Ramos (cell line): Measurements from ENCODE around the gene SRGAP3.

Experiments
- in situ Hi-C: fragments of 300-500 bp; cut with MboI; formaldehyde crosslinking; loops from one replicate; pipeline ENCODE4 v1.14.3; 2022; ENCODE audit warnings: low sequenced_read_pairs; ENCODE audit not compliant: unreplicated experiment

The SRGAP3 gene

DNA sequence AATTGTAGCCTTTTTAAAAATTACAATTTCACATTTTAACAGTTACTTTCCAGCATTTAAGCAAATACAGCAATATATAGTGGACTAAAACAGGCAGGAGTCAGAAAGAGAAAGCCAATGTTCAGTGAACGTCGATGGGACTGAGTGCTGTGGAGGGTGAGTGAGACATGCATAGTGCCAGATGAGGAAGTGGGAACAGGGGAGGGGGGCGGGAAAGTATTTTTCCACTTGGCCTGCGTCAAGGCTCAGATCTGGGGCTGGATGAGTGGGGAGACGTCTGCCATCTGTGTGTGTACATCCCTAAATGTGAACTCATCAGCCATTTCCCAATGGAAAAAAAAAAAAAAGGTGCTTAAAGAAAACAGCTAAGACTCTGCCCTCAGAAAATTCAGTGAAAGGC lies 266.9 kb downstream of the SRGAP3 start:
- in situ Hi-C loops = no loop called here

DNA sequence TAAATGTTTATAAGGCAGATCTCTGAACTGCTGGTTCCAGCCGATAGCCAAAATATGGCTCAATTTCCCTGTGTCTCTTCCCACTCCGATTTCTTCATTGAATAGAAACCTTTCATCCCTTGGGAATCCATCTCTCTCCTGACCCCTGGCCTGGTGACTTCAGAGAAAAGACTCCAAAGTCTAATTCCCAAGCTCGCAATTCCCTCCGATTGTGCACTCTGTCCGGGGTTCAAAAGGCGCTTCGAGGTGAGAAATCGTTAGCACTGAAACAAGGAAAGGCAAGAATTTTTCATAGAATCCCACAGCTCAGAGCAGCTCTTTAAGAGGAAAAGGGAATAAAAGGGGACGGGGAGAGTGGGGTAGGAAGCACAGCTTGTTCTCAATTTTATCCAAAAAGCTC lies 267.7 kb downstream of the SRGAP3 start:
- in situ Hi-C loops = no loop called here

DNA sequence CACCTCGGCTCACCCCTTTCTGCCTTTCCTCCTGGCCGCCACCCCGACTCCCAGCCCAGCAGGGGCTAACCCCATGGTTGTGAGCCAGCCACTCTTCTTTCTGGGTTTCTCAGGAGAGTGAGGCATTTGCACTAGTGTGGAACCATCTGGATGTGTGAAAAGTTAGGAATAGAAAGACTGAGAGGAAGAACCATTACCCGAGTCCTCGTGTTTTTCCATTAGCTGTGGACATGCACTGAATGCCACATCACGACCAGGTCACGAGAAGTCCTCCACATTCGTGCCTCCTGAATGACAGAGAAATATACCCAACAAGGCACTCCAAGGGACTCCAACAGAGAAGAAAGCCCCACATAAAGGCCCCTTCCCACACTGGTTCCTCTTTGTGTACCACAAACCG lies 268.1 kb downstream of the SRGAP3 start:
- in situ Hi-C loops = no loop called here

DNA sequence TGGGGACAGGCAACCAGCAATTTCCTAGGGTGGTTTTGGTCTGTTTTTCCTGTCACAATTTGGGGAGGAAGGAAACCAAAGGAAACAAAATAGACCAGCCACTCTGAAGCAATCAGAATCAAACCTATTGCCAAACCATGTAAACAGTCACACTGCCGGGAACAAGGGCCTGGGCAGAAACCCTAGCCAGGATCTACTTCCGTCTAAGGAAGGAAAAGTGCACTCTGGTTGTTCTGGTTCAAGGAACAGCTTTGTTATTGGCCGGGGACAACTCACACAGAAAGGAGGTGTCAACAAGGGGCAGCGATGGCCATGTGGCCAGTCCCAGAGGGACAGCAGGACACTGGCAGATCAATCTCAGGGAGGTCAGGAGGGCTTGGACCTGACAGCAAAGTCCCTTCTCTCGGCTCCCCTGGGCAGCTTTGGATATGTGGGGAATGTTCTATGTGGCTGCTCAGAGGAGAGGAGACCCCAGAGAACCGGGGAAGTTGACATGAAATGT lies 268.6 kb downstream of the SRGAP3 start:
- in situ Hi-C loops = no loop called here

DNA sequence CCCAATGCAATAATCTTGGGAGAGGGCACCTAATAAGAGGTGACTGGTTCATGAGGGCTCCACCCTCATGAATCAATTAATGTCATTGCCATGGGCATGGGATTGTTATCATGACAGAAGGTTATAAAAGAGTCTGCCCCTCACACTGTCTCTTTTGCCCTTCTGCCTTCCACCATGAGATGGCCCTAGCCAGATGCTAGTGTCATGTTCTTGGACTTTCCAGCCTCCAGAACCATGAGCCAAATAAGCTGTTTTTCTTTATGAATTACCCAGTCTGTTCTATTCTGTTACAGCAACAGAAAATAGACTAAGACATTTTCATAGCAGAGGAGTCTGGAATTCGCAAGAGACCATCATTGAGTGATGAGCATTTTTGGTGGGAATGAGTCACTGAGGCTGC lies 270.2 kb downstream of the SRGAP3 start:
- in situ Hi-C loops = loop anchor here (10.0 kb wide), 1 partner anchor 86 kb away; no protein-coding TSS in a partner anchor

DNA sequence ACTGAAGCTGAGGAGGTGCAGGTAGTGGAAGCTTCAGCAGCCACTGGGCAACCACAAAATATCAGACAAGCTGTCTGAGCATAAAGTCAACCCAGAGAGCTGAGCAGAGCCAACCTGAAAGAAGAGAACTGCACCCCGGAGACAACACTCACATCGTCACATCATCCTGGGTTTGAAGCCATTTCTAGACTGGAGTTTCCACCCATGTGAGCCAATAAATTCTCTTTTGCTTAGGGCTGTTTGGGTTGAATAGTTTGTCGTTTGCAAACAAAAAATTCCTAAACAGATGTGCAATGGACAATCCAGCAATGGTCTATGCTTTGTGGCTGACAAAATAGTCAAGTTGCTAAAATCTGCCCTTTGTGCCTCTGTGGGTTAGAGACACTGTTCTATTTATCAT lies 270.9 kb downstream of the SRGAP3 start:
- in situ Hi-C loops = loop anchor here (10.0 kb wide), 1 partner anchor 86 kb away; no protein-coding TSS in a partner anchor

DNA sequence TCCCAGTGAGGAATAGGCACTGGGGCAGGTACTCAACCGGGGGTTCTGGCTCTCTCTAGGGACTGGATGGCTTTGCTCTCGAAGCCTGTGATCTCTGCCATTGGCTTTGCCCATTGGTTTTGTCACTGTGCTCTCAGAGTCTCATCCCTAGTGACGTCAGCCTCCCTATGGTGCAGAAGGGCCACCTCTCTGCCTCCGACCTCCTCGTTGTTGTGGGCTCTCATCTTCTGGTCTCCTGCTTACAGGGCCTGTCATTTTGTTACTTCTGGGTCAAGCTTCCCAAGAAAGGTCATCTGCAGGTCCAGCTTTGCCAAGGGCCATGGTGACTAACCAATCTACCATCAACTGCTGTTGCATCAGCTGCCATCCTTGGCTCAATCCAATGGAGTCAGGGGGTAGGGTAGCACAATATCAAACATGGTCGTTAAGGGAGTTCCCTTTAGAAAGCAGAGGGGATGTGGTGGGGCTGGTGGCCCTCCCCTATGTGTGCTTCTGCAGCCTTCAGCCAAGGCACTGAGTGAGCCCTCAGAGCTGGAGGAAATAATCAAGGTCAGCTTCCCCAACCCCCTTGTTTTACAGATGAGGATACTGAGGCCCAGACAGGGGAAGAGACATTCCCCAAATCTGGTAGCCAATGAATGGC lies 272.8 kb downstream of the SRGAP3 start:
- in situ Hi-C loops = loop anchor here (10.0 kb wide), 1 partner anchor 88 kb away; no protein-coding TSS in a partner anchor

DNA sequence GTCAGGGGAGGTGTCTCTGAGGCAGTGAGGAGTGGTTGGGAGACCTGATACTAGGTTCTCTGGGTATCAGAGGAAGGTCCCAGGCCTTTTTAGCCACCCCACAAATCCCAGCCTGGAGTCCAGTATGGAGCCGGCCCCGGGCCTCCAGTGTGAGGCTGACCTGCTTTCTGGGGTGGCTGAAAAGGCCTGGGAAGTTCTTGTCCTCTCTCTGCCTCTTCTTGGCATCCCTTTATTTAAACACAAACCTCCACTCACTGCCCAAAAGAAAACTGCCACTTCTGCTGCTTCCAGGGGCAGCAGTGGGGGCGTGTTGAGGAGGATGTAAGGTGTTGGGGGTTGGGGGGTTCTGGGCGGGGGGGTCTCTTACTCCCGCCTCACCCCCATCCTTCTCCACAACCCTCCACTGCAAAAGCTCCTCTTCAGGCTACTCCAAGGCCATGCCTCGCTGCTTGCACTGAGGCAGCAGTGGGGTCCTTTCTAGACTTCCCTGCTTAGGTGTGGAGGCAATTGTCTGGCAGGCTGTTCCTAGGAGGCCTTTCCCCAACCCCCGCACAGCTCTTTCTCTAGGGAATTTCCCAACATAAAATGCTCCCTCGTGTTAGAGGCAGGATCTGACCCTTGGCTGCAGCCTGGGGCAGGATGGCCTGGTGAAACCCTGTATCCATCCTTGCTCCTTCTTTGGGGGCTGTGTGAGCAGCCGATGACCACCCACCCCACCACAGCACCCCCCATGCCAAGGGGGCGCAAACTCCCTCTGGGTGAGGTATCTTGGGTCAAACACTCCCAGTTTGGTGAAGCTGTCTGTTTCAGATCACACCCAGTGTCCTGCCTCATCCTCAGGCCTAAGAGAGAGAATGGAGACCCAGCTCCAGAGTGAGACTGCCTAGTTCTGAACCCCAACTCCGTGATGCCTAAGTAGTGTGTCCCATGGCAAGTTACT lies 274.1 kb downstream of the SRGAP3 start:
- in situ Hi-C loops = loop anchor here (10.0 kb wide), 1 partner anchor 89 kb away; no protein-coding TSS in a partner anchor

DNA sequence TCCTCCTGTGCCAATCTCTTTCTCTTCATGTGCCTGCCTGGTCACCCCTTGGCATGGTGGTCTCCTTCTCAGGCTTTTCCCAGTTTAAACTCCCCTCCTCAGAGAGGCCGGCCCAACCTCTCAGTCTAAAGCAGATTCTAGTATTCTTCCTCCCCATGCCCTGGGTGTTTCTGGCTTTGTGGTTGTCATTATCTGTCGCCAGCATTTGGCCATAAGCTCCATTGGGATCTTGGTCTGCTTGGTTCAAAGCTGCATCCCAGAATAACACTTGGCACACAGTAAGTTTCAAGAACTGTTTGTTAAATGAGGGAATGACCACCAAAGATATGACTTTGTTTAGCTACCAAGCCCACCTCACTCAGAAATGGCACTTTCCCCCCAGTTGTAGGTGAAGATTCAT lies 275.0 kb downstream of the SRGAP3 start:
- in situ Hi-C loops = loop anchor here (5.0 to 10.0 kb wide), 2 partner anchors 90 to 328 kb away; no protein-coding TSS in a partner anchor

DNA sequence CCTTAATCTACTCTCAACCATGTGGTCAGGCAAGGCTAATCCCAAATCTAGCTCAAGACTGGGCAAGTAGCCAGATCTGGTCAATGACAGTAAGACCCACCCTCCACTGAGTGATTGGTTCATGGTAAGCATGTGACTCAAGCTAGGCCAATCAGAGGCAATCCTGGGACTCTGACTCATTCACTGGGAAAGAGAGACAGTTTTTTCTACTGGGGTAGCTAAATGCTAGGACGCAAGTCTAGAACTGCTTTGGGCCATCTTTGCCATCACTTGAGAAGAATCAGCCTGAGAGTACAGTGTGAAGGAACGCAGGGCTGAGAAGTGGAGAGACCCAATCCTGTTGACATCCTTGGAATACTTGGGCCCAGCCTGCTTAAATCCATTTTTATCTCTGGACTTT lies 276.8 kb downstream of the SRGAP3 start:
- in situ Hi-C loops = loop anchor here (5.0 to 10.0 kb wide), 2 partner anchors 92 to 330 kb away; no protein-coding TSS in a partner anchor

DNA sequence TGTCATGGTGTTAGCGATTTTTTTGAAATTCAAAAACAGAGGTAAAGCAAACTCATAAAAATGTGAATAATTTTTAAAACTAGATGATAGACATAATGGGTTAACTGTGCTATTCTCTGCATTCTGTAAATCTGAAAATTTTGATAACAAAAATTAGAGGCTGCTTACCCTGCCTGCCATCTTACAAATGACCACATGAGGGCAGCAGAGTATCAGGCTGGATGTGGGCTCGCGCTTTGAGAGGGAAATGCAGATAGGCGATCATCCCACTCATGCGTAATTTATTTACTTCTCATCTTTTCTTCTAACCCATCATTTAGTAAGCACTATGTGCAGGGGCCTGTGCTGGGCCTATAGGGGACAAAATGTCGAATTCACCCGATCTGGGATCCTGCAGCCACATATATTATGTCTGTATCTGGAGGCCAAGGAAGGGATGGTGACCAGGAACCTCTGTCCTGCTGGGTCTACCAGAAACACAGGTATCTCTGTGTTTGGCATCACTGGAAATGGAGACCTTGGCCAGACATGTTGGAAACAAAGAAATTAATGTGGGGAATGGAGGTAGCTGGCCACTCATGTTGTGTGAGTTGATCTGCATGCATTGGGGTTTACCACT lies 278.4 kb downstream of the SRGAP3 start:
- in situ Hi-C loops = loop anchor here (5.0 to 10.0 kb wide), 2 partner anchors 94 to 331 kb away; no protein-coding TSS in a partner anchor

DNA sequence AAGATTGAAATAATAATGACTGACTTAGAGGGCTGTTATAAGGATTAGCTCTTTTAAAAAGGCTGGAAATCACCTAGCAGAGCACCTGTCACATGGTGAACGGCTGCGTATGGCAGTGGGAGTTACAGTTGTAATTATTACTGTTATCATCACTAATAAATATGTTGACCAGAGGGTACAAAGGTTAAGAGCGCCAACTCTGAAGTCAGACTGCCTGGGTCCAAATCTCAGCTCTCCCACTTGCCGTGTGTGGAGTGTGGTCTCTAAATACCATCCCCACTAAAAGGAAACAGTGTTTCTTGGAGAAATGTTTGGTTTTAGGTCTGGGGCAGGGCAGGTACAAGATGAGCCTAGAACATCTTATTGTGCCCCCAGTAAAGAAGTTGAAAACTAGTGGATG lies 280.2 kb downstream of the SRGAP3 start:
- in situ Hi-C loops = no loop called here

DNA sequence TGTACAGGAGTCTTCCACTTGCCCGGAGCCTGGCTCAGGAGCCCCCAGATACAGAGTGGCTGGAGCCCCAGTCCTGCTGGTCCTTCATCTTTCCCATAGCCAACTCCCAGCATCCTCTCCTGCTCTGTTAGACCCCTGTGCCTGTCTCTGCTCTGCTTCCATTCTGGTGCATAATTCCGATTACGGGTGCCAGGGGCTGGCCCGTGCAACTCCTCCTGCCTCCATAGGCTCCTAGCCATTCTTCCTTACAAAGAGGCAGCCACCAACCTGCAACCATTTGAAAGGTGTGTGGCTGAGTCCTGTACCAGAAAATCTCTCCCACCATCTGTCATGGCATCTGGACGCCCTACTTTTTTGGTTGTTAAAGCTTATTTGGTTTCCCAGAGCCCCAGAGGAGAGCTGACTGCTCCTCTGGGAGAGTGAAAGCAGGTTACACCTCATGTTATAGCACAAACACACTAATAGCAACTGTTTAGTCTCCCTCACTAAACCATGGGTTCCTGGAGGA lies 281.0 kb downstream of the SRGAP3 start:
- in situ Hi-C loops = no loop called here

DNA sequence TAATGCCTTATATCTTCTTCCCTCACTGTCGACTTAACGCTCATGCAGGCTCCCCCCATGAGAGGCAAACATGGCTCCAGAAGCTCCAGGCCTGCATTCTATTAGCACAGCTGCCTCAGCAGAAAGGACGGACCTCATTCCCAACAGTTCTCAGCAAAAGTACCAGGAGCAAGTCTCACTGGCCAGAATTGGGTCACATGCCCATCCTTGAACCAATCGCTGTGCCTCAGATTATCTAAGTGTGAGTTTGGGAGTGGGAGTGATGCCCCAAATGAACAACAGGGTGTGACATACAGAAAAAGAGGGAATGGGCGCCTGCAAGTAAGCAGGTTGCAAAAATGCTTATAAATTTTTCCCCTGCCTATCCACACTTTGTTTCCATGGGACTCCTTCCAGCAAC lies 281.9 kb downstream of the SRGAP3 start:
- in situ Hi-C loops = no loop called here

DNA sequence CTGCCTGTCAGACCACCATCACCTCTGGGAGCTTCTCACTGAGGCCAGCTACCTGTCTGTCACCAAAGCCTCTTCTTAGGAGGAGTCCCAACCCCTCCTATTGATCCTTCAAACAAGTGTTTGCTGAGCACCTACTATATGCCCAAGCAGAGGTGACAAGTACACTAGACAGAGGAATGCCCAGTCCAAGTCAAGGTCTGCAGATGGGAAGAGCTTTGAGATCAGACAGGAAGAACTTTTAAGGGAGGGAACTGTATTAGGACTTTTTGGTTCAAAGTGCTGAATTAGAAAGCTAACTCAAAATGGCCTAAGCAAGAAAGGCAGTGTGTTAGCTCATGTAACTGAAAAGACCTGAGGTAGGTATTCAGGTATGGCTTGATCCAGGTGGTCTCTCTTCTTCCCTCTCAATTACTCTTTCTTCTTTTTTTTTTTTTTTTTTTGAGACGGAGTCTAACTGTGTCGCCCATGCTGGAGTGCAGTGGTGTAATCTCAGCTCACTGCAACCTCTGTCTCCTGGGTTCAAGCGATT lies 282.6 kb downstream of the SRGAP3 start:
- in situ Hi-C loops = no loop called here

DNA sequence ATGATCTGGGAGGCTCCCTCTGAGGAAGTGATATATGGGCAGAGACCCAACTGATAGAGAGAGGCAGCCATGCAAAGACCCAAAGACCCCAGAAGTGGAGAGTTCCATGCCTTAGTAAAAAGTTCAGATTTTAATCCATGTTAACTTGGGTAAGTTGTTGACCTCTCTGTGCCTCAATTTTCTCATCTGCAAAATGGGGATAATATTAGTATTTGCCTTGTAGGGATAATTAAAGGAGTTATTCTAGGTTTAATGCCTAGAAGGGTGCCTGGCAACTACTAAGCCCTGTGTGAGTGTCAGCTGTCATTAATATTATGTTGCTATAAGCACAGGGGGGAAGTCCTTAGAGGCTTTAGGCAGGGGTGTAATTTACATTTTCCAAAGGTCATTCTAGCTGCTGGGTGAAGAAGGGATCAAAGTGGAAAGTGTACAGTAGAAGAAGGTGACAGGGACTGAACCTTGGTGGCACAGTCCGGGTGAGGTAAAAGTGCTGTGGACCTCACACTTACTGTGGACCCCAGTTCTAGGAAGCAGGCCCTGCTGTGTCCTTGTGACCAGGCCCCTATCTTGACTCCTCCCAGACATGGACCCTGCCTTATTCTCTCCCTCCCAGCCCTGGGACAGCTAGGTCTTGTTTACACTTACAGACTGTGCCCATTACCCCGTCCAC lies 283.2 kb downstream of the SRGAP3 start:
- in situ Hi-C loops = no loop called here

DNA sequence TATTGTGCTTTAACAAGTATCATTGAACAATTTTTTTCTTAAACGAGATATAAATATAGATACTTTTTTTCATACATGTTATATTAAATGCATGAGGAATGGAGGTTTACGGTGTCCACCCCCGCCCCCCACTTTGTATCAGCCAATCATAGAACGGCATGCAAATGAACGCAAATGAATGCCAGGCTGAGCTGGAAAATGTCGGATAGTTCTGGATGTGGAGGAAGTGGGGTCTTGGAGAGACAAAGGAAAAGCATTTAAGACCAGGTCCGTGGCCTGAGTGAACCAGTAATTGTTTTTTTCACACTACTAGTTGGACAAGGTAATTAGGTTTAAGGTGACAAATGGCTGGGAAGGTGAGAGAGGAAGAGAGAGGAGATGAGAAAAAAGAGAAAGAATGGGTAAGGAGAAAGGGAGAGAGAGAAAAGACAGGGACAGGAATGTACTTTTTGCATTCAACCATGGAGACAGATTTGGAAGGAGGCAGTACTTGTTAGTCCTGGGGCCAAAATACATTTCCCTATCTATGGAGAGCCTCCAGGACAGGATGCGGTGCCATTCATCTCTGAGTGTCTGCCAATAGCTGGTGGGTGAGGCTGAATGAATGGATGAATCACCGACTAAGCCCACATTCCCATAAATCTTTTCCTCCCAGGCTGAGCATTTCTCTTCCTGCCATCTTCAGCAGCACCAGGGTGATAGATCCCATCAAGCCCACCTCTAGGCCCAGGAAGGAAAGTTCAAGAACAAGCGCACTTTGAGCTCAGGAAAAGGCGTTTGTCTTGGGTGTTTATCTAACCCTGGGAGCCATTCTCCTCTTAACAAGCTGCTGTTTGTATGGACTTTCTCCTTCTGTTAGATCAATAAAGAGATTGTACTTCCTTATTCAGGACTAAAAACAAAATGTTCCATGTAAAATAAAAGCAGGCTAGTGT lies 284.7 kb downstream of the SRGAP3 start:
- in situ Hi-C loops = no loop called here

DNA sequence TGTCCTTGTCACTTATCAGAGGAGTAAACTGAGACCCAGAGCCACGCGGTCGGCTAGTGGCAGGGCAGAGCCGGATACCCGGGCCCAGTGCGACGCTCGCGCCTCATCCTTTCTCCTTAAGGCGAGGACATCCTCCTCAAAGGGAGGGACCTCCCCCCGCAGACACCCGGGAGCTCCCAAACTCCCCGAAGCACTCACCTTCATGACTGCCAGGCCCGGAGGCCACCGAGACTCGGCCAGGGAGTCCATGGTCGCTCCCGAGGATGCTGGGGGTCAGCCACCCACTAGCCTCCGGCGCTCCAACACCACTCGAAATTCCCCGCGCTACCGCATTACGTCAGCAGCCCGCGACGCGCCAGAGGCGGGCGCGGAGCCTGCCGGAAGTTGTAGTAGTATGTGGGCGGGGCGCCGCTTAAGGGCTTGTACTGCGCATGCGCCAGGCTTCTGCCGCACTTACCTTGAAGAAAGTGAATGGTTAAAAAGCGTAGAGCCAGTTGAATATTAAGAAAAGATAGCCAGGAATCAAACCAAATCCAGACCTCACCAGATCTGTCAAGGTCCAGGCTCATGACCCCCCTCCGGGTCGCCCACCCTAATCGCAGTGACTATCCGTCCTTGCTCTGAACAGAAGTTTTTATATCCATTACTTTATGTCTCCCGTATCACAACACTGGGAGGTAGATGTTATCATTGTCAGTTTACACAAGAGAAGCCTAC lies 286.2 kb downstream of the SRGAP3 start, which contains the start of gene RAD18:
Gene RAD18 (minus strand): TSS at position 336 of the 717 bp plus-strand sequence. CDS start 87 bp downstream, at position 249.
- in situ Hi-C loops = no loop called here
